ENCODE results near the gene CRYBG1. TPM values are rescaled to one million over a fixed set of nuclear protein-coding genes. Genes with fewer than 3 reads are reported as not detected.

CRYBG1 gene
- total and polyA plus RNA-seq, 2 of the 4 experiments (the other 2 are of a cell fraction) = 0.38 to 1.1 TPM

- in situ Hi-C loops (cut with MboI; ENCODE audit: low sequenced_read_pairs) (no loop called here), dilution Hi-C loops (cut with HindIII; ENCODE audit: low sequenced_read_pairs, unreplicated experiment) (no loop called here), intact Hi-C loops (cut with micrococcal nuclease) (no loop called here)
- no peak overlapping the region for H3K18ac ChIP-seq (ENCODE audit: low read depth, low read length)
- 20% methylated on average over 1 of the region's 1 CpG; no CpG with 5 or more reads in 1 of the 2 experiments for WGBS, 2 experiments (ENCODE audit: extremely low coverage in 2 of 2, insufficient read length in 1 of 2)
- H4K8ac ChIP-seq (ENCODE audit: low read depth in 2 of 2, low read length in 2 of 2) = no peak overlapping the region
- no peaks in the 10 kb centered on the region for H3K9me3 ChIP-seq (ENCODE audit: control insufficient read depth, insufficient read depth, low read length)
- no peaks in the 10 kb centered on the region for H3K36me3 ChIP-seq (ENCODE audit: control insufficient read depth, insufficient read depth, low read length)
- no peak overlapping the region for H2BK5ac ChIP-seq (ENCODE audit: low read depth, low read length, poor library complexity, severe bottlenecking)
- H3K14ac ChIP-seq (replicated peaks; ENCODE audit: low read depth, low read length) = no peak overlapping the region
- H4K91ac ChIP-seq (ENCODE audit: insufficient read depth, low read depth, low read length) = no peak overlapping the region
- H2BK15ac ChIP-seq (ENCODE audit: low read depth, low read length) = no peak overlapping the region
- no peak overlapping the region for H3K4me2 ChIP-seq (ENCODE audit: low read depth, low read length)
- H2BK120ac ChIP-seq (ENCODE audit: low read depth, low read length) = no peak overlapping the region
- H3K9me1 ChIP-seq (ENCODE audit: insufficient read depth, low read length) = no peaks in the 10 kb centered on the region
- POLR2A ChIA-PET (ENCODE audit: unreplicated experiment) = no interaction called here
- CTCF ChIA-PET = no interaction called here
- no peak overlapping the region for H2BK20ac ChIP-seq (ENCODE audit: low read depth, low read length)
- no peaks in the 10 kb centered on the region for H3K4me1 ChIP-seq (ENCODE audit: control insufficient read depth, insufficient read depth, low read length)
- ATAC-seq (ENCODE audit: low read depth) = no peak
- BruUV-seq (replicated peaks) = no TSS peak
- no peak overlapping the region for H2AK5ac ChIP-seq (ENCODE audit: low read depth, low read length)
- no peak overlapping the region for H4K5ac ChIP-seq (ENCODE audit: low read depth, low read length)
- no peak for TF ChIP-seq RCOR1 (IDR thresholded peaks at IDR 0.05; ENCODE audit: insufficient replicate concordance, low read length)
- TF ChIP-seq POLR2A (IDR thresholded peaks at IDR 0.05; ENCODE audit: low read depth, low read length) = no peak
- TF ChIP-seq MAZ (IDR thresholded peaks at IDR 0.05; ENCODE audit: borderline replicate concordance, low read depth, low read length) = no peak
- no peak for TF ChIP-seq NFE2L2 (IDR thresholded peaks at IDR 0.05; ENCODE audit: low read depth, low read length)
- TF ChIP-seq CHD1 (IDR thresholded peaks at IDR 0.05; ENCODE audit: low read depth, low read length) = no peak
- no peak for TF ChIP-seq USF2 (IDR thresholded peaks at IDR 0.05; ENCODE audit: low read depth, low read length)
- TF ChIP-seq FOS (IDR thresholded peaks at IDR 0.05; ENCODE audit: low read depth, low read length) = no peak
- TF ChIP-seq SMC3 (IDR thresholded peaks at IDR 0.05; ENCODE audit: low read depth, low read length) = no peak
- TF ChIP-seq RAD21 (IDR thresholded peaks at IDR 0.05; ENCODE audit: low read length) = no peak
- TF ChIP-seq MAFK (IDR thresholded peaks at IDR 0.05; ENCODE audit: low read depth, low read length) = no peak
- TF ChIP-seq RFX5 (IDR thresholded peaks at IDR 0.05; ENCODE audit: low read depth, low read length) = no peak
- TF ChIP-seq MXI1 (IDR thresholded peaks at IDR 0.05; ENCODE audit: borderline replicate concordance, low read depth, low read length) = no peak
- TF ChIP-seq BHLHE40 (IDR thresholded peaks at IDR 0.05; ENCODE audit: low read depth, low read length) = no peak
- TF ChIP-seq CTCF (conservative IDR thresholded peaks at IDR 0.05; ENCODE audit: low read depth, low read length) = no peak
- TF ChIP-seq CEBPB (IDR thresholded peaks at IDR 0.05; ENCODE audit: low read depth, low read length) = no peak
- no peak for TF ChIP-seq ELK1 (IDR thresholded peaks at IDR 0.05; ENCODE audit: borderline replicate concordance, low read depth, low read length)
- no peaks in the 10 kb centered on the region for H3K79me1 ChIP-seq (ENCODE audit: low read depth in 1 of 2, low read length in 2 of 2)
- H3K23ac ChIP-seq (ENCODE audit: low read depth, low read length) = no peak overlapping the region
- no peak for DNase-seq
- peaks cover 10% of the 10 kb centered on the region for H3K27me3 ChIP-seq (ENCODE audit: control insufficient read depth, insufficient read depth, low read length)
- H3K27ac ChIP-seq (ENCODE audit: insufficient read depth, low read length) = no peak overlapping the region
- no peak overlapping the region for H3K4me3 ChIP-seq (ENCODE audit: insufficient read depth, low read depth, low read length)
- H3K56ac ChIP-seq (ENCODE audit: extremely low read depth, insufficient read depth, low read length) = no peak overlapping the region
- H3K4ac ChIP-seq (ENCODE audit: low read depth, low read length) = no peak overlapping the region
- no peaks in the 10 kb centered on the region for H4K20me1 ChIP-seq (ENCODE audit: insufficient read depth, low read length)
- no peak overlapping the region for H2AFZ ChIP-seq (replicated peaks; ENCODE audit: low read length, poor library complexity)
- no peak overlapping the region for H3K9ac ChIP-seq (ENCODE audit: low read depth, low read length)
- H2AK9ac ChIP-seq (replicated peaks; ENCODE audit: low read depth, low read length, poor library complexity) = no peak overlapping the region
These were observed 21.4 kb downstream of the CRYBG1 start for GRCh38 chr6:106381881-106382280.

Data from IMR-90 (cell line).